Astrocyte of the spinal cord (primary cell): Measurements from ENCODE around the gene MAML3.

Experiments
- DNase-seq: peaks from one replicate; pipeline ENCODE4 v3.0.0; 2011; ENCODE audit warnings: low read depth, low spot score
- H3K4me3 ChIP-seq: 2 replicates; pipeline ENCODE4 v1.5.1; 2011; ENCODE audit warnings: low read depth, mild to moderate bottlenecking, low read length, moderate library complexity
- in situ Hi-C: cut with HindIII; loops from 2 replicates; pipeline ENCODE4 v1.10.0; 2017; ENCODE audit warnings: low sequenced_read_pairs
- TF ChIP-seq, protein P1 (sequence below): IDR thresholded peaks from 2 replicates; pipeline ENCODE4 v1.5.1; 2012; ENCODE audit warnings: low read depth, mild to moderate bottlenecking, low read length, inconsistent platforms

MAML3 gene

DNA sequence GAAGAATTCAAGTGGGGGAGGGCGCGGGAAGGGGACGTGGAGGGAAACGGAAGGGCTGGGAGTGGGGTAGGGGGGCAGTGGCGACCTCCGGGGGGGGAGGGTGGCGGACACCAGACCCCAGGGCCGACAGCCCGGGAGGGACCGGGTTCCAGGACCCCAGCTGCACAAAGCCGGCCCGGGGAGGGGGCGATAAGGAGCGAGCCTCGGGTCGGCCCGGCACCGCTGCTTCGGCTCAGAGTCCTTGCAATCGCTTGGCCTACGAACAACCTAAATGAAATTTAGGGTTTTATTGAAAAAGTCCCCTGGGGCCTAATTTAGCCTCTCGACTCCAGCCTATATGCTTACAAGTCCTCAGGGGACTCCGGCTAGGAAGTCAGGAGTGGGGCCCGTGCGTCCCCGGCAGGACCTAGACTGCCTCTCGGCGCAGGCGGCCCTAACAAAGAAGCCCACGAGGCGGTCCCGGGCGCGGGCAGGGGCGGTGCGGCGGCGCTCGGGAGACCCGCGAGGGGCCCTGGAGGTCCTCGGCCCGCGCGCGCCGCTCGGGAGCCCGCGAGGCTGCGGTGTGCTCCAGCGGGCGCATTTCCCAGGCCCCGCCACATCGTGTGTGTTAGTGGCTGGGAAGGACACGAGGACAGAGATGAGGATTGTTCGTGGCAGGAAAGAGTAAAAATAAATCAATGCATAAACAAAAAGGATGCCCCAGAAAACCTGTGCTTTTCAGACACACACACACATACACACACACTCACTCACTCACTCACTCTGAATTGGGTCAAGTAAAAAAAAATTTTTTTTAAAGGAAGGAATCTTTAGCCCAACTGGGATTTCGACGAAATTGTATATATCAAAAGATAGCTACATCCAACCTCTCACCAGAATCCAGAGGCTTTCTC is 418.4 kb downstream of the MAML3 start:
- DNase-seq = peak; percentile 43
- in situ Hi-C loops = no loop called here
- peak overlapping the region; percentile 48 for H3K4me3 ChIP-seq
- TF ChIP-seq, protein P1, sequence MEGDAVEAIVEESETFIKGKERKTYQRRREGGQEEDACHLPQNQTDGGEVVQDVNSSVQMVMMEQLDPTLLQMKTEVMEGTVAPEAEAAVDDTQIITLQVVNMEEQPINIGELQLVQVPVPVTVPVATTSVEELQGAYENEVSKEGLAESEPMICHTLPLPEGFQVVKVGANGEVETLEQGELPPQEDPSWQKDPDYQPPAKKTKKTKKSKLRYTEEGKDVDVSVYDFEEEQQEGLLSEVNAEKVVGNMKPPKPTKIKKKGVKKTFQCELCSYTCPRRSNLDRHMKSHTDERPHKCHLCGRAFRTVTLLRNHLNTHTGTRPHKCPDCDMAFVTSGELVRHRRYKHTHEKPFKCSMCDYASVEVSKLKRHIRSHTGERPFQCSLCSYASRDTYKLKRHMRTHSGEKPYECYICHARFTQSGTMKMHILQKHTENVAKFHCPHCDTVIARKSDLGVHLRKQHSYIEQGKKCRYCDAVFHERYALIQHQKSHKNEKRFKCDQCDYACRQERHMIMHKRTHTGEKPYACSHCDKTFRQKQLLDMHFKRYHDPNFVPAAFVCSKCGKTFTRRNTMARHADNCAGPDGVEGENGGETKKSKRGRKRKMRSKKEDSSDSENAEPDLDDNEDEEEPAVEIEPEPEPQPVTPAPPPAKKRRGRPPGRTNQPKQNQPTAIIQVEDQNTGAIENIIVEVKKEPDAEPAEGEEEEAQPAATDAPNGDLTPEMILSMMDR = no peak

- TF ChIP-seq, protein P1 = peak; percentile 74
- DNase-seq = peak; percentile 87
- peak overlapping the region; percentile 48 for H3K4me3 ChIP-seq
- in situ Hi-C loops = no loop called here
Observed at GRCh38 chr4:139734875-139735380, 419.1 kb downstream of the MAML3 start.

GRCh38 chr4:139734201-139734874 is 419.6 kb downstream of the MAML3 start:
- TF ChIP-seq, protein P1 = no peak
- in situ Hi-C loops = no loop called here
- H3K4me3 ChIP-seq = peak overlapping the region; percentile 48
- peak; percentile 50 for DNase-seq

GRCh38 chr4:139732991-139733570 is 420.9 kb downstream of the MAML3 start:
- no peak overlapping the region for H3K4me3 ChIP-seq
- TF ChIP-seq, protein P1 = no peak
- DNase-seq = no peak
- in situ Hi-C loops = no loop called here

DNA sequence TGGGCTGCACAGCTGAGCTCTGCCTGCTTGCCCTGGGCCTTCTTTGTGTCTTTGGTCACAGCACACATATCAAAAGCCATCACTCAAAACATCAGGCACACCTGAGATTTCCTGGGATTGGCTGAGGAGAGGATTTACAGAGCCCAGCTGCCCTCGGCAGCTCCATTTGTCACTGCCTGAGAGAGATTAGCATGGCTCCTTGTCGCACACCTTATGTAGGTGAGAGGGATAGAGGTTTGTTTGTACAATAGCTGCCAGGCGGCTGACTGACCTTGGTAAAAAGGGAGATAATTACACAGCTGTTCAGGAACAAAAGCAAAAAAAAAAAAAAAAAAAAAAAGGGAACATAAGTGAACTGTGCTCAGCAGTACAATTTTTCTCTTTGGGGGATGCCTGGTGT is 425.1 kb downstream of the MAML3 start:
- H3K4me3 ChIP-seq = no peak overlapping the region
- in situ Hi-C loops = no loop called here
- DNase-seq = no peak
- TF ChIP-seq, protein P1 = no peak

DNA sequence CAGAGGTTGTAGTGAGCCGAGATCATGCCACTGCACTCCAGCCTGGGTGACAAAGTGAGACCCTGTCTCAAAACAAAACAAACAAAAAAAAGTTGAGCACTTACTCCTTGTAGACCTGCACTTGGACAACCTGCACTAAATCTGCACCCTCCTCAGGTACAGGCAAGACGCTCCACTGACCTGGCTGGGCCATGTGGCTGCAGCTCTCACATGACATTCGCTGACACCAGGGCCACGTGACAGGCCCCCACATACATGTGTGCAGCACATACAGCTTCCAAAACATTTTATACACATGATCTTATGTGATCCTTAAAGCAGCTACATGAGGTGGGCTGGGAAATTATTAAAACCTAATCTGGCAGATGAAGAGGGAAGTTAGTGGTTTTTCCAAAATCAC is 425.8 kb downstream of the MAML3 start:
- no peak for DNase-seq
- in situ Hi-C loops = no loop called here
- TF ChIP-seq, protein P1 = no peak
- no peak overlapping the region for H3K4me3 ChIP-seq
